Iris pigment epithelial cell (primary cell): ENCODE measurements around the gene MRPS6.
A peak's percentile ranks its signal among the peaks of the same experiment; 100 is the strongest.

Source experiments
- DNase-seq: peaks from one replicate; pipeline ENCODE4 v3.0.0-alpha.2; 2011; ENCODE audit warnings: low read depth

The MRPS6 gene

DNA sequence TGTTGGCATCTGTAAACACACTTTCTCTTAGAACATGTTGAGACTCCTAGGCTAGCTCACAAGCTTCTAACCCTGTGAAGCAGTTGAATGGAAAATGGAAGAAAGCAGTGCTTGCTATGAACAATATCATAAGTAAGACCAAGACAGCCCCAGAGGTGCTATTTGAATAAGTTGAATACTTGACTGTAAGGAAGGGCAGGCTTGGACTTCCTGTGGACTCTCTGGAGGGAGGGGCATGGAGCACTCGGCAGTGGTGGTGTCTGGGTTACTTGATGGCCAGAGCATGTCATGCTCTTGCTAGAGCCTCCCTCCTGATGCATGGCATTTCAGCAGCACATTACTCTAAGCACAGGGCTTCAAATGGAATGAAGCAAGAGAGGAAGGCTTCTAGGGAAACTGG, 60.0 kb downstream of the MRPS6 start:
- no peak for DNase-seq

DNA sequence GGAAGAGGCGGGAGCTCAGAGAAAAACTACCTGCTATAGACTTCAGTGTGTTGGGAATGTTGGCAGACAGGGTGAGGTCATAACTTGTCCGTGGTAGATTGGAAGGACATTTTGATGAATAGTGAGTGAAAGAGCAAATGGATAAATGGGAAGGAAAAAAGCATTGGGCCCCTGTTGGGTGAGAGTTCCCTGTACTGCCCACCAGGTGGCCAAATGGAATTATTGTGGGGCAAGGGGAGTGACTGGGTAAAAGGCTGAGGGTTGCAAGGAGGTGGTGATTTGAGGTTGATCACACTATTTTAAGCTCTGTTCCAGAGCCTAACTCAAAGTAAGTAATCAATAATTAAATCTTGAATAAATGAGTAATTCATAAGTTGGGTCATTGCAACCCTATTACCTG, 60.4 kb downstream of the MRPS6 start:
- no peak for DNase-seq

DNA sequence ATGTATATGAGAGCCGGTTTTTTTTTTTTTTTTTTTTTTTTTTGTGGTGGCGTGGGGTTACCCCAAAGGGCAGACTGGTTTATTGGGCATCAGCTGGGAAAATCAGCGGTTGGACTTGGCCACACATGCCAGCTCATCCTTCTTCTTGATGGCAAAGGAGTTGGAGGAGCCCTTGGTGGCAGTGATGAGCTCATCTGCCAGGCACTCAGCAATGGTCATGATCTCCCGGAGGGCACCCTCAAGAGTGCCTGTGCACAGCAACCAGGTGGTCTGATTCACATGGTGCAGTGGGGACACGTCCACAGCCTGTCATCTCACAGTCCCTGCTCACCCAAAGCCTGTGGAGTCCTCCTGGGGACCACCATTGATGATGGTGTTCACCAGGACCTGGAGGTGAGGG, 62.0 kb downstream of the MRPS6 start:
- DNase-seq, result no peak

DNA sequence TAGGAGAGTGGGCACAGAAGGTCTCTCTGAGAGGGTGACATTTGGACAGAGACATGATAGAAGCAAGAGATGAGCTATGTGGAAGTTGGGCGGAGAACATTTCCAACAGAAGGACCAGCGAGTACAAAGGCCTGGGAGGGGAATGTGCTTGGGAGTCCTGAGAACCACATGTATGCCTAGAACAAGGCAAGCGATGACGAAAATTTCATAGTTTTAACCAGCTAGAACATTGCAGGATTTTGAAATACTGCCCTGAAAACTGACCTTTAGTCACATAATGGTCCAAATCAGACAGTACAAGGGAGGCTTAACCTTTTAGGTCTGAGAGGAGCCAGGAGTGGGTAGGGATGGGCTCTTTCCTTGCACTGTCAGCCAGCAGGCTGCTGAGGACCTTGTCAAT, 68.0 kb downstream of the MRPS6 start:
- no peak for DNase-seq

- no peak for DNase-seq
These were observed 70.4 kb downstream of the MRPS6 start for GRCh38 chr21:34143685-34144182.

GRCh38 chr21:34144224-34144623, 70.8 kb downstream of the MRPS6 start:
- no peak for DNase-seq

- peak; percentile 27 for DNase-seq
These were observed 74.5 kb downstream of the MRPS6 start for GRCh38 chr21:34147792-34148418.

GRCh38 chr21:34148419-34148804, 75.0 kb downstream of the MRPS6 start:
- DNase-seq, result peak; percentile 31

GRCh38 chr21:34148826-34149558, 75.6 kb downstream of the MRPS6 start:
- no peak for DNase-seq

- DNase-seq, result no peak
These were observed 79.1 kb downstream of the MRPS6 start for GRCh38 chr21:34152500-34152899.

DNA sequence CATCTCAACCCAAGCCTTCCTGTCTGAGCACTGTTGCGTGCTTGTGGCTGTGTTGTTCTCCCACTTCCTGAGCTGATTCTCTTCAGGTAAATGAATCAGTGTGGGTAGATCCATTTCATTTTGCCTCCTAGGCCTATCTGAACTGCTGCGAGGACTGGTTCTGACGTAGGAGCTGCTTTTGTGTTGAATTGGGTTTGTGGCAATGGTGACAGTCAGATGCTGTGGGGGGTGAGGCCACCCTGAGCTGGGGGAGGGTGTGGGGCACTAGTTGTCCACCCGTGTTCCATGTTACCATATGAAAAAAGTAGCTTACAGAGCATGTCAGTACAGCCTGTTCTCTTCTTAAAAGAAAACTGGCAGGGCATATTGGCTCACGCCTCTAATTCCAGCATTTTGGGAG, 81.5 kb downstream of the MRPS6 start:
- DNase-seq, result no peak

- DNase-seq, result no peak
These were observed 83.6 kb downstream of the MRPS6 start for GRCh38 chr21:34156957-34157356.

DNA sequence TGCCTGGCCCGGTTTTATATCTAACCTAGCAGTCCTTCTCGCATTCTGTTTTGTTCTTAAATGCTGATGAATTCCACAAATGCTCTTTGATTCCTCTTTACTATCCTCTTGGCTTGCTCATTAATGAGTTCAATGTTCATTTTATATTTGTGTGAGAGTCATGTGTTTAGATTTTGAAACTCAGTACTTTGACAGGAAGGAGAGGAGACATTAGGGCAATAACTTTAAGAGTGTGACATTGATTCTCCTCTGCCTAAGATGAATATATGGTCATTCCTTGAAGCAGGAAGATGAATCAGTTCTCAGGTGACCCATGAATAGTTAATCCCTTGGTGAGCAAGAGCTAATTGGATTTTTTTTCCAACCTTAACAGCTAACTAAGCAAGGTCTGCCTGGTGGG, 84.1 kb downstream of the MRPS6 start:
- no peak for DNase-seq

GRCh38 chr21:34158866-34159835, 85.8 kb downstream of the MRPS6 start:
- no peak for DNase-seq

GRCh38 chr21:34166468-34166867, 93.1 kb downstream of the MRPS6 start:
- no peak for DNase-seq

GRCh38 chr21:34170886-34171285, 97.5 kb downstream of the MRPS6 start:
- no peak for DNase-seq

DNA sequence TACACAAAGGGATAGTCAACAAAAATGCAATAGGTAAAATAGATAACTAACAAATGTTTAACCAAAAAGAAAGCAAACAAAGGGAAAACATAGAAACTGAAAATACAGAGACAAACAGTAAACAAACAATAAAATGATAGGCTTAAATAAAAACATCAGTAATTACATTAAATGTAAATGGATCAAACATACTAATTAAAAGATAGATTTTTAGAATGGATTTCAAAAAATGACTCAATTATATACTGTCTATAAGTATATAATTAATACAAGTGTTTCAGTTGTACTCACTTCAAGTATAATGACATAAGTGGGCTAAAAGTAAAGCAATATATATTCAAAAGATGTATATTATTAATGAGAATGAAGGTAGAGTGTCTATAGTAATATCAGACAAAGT, 101.1 kb downstream of the MRPS6 start:
- DNase-seq, result no peak

DNA sequence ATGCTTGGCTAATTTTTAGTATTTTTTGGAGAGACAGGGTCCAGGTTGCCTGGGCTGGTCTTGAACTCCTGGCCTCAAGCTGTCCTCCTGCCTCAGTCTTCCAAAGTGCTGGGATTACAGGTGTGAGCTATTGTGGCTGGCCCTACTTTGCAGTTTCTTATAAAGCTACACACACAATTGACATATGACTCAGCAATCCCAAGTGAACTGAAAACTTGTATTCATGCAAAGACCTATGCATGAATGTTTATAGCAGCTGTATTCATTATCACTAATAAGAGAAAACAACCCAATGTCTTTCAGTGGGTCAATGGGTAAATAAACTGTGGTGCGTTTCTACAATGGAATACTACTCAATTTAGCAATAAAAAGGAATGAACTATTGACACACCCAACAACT, 103.1 kb downstream of the MRPS6 start:
- no peak for DNase-seq

- no peak for DNase-seq
These were observed 104.7 kb downstream of the MRPS6 start for GRCh38 chr21:34177919-34178567.

GRCh38 chr21:34179204-34179935, 106.0 kb downstream of the MRPS6 start:
- DNase-seq, result no peak

- no peak for DNase-seq
These were observed 107.0 kb downstream of the MRPS6 start for GRCh38 chr21:34180407-34180806.
